Activated T-cell treated with anti-CD3 and anti-CD28 coated beads for 4 hours (primary cell): ENCODE data around the gene LRRN2.

Source experiments
- DNase-seq: peaks from one replicate; pipeline ENCODE4 v3.0.0-alpha.2; 2020

The LRRN2 gene

GRCh38 chr1:204624631-204625216 lies 60.8 kb downstream of the LRRN2 start:
- no peak for DNase-seq

GRCh38 chr1:204623894-204624361 lies 61.6 kb downstream of the LRRN2 start:
- DNase-seq = no peak

- DNase-seq = no peak
These were observed 62.1 kb downstream of the LRRN2 start for GRCh38 chr1:204623365-204623893.

- DNase-seq = no peak
These were observed 63.5 kb downstream of the LRRN2 start for GRCh38 chr1:204621996-204622395.

GRCh38 chr1:204621396-204621795 lies 64.1 kb downstream of the LRRN2 start:
- no peak for DNase-seq

GRCh38 chr1:204619721-204620120 lies 65.8 kb downstream of the LRRN2 start:
- DNase-seq = no peak

GRCh38 chr1:204618148-204618760 lies 67.3 kb downstream of the LRRN2 start:
- DNase-seq = no peak

- no peak for DNase-seq
These were observed 68.0 kb downstream of the LRRN2 start for GRCh38 chr1:204617256-204618147.

GRCh38 chr1:204616641-204617040 lies 68.9 kb downstream of the LRRN2 start:
- no peak for DNase-seq

GRCh38 chr1:204615881-204616280 lies 69.7 kb downstream of the LRRN2 start:
- no peak for DNase-seq

GRCh38 chr1:204613636-204614035 lies 71.9 kb downstream of the LRRN2 start:
- DNase-seq = no peak

- no peak for DNase-seq
These were observed 73.2 kb downstream of the LRRN2 start for GRCh38 chr1:204612326-204612725.

- DNase-seq = no peak
These were observed 74.5 kb downstream of the LRRN2 start for GRCh38 chr1:204611036-204611435.

GRCh38 chr1:204607910-204608309 lies 77.6 kb downstream of the LRRN2 start:
- no peak for DNase-seq

GRCh38 chr1:204605791-204606190 lies 79.7 kb downstream of the LRRN2 start:
- DNase-seq = no peak

GRCh38 chr1:204602871-204603542 lies 82.5 kb downstream of the LRRN2 start:
- DNase-seq = no peak

- no peak for DNase-seq
These were observed 83.4 kb downstream of the LRRN2 start for GRCh38 chr1:204602111-204602579.

- DNase-seq = no peak
These were observed 84.6 kb downstream of the LRRN2 start for GRCh38 chr1:204600968-204601367.

- DNase-seq = no peak
These were observed 85.3 kb downstream of the LRRN2 start for GRCh38 chr1:204600203-204600602.

- no peak for DNase-seq
These were observed 85.9 kb downstream of the LRRN2 start for GRCh38 chr1:204599596-204599995.

- DNase-seq = no peak
These were observed 86.4 kb downstream of the LRRN2 start for GRCh38 chr1:204599098-204599497.

GRCh38 chr1:204598319-204598969 lies 87.1 kb downstream of the LRRN2 start:
- DNase-seq = no peak
